ENCODE results near the gene UGT1A9.

The UGT1A9 gene

GRCh38 chr2:233681521-233682099 is 9.9 kb downstream of the UGT1A9 start, which contains the start of gene UGT1A7:
UGT1A7 (plus strand) TSS chr2:233681901; CDS start chr2:233681938, 37 bp downstream.
- TF ChIP-seq CTCF (conservative IDR thresholded peaks at IDR 0.05; ENCODE audit: low read length): no peak
- H3K4me3 ChIP-seq (ENCODE audit: low read length): no peak within 1 kb of the TSS
- no peak for DNase-seq (ENCODE audit: low read depth)

DNA sequence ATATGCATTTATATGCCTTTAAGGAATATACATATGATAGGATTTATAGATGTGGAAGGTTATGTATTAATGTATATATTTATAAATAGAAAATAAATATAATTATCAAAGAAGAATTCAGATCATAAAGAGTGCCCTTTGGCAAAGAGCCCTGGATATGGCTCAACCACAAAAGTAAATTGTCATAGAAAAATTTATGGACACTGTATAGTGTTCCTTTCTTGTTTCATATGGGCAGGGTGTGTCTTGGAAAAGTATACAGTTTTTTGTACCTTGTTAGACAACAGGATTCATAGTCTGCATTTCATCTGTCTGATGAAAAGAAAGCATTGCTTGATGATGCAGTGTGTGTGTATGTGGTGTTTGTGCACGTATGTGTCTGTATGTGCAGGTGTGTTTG is 12.9 kb downstream of the UGT1A9 start:
- H3K4me3 ChIP-seq (ENCODE audit: low read length): no peak overlapping the region
- TF ChIP-seq CTCF (conservative IDR thresholded peaks at IDR 0.05; ENCODE audit: low read length): no peak
- DNase-seq (ENCODE audit: low read depth): no peak

DNA sequence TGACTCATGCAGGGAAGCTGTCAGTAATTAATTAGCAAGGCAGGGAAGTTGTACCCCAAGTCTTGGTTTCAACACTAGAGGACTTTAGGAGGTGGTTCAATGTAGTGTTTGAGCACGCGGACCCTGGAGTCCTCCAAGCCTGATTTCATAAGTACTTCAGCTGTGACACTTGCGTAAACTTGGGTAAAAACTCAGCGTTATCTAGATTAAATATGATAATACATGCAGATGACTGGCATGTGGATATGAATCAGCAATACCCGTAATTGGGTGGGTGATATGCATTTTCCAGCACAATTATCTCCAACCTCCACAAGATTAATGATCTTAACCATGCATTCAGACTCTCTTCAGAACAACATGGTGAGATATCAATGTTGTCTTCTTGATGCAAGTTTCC is 15.2 kb downstream of the UGT1A9 start:
- no peak overlapping the region for H3K4me3 ChIP-seq (ENCODE audit: low read length)
- no peak for DNase-seq (ENCODE audit: low read depth)
- no peak for TF ChIP-seq CTCF (conservative IDR thresholded peaks at IDR 0.05; ENCODE audit: low read length)

- no peak overlapping the region for H3K4me3 ChIP-seq (ENCODE audit: low read length)
- no peak for TF ChIP-seq CTCF (conservative IDR thresholded peaks at IDR 0.05; ENCODE audit: low read length)
- DNase-seq (ENCODE audit: low read depth): no peak
These were observed 16.6 kb downstream of the UGT1A9 start for GRCh38 chr2:233688341-233688740.

DNA sequence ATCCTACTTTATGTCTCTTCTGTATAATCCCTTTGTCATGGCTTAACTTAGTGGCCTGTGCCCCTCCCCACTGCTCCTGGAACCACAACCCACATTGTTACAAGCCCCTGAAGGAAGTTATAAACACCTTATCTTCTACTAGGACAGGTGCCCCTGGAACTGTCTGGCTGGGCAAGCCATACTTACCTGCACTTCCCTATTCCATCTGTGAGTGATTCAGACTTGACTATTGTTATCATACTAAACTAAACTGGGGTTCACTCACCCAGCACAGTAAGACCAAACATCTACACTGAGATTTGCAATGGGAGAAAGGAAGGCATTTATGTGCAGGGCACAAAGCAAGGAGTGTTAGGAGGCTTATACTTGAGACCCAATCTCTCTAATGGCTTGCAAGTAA is 17.3 kb downstream of the UGT1A9 start:
- H3K4me3 ChIP-seq (ENCODE audit: low read length): no peak overlapping the region
- DNase-seq (ENCODE audit: low read depth): no peak
- TF ChIP-seq CTCF (conservative IDR thresholded peaks at IDR 0.05; ENCODE audit: low read length): no peak

DNA sequence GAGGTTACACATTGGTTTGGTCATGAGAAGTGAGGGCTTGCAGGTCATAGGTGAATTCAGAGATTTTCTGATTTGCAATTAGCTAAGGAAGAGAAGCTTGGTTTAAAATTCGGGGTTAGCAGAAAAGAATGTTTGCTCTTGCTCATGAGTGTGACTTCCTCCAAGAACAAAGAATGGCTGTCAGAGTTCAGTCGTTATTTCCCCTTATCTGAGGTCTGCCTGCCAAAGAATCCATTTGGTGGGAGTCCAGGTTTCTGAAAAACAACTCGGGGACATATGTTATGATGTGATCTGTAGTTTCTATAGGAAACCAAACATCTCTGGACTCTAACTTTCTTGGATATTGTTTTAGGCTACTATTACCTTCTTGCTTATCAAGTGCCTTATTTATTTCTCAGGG is 17.8 kb downstream of the UGT1A9 start:
- TF ChIP-seq CTCF (conservative IDR thresholded peaks at IDR 0.05; ENCODE audit: low read length): no peak
- DNase-seq (ENCODE audit: low read depth): no peak
- no peak overlapping the region for H3K4me3 ChIP-seq (ENCODE audit: low read length)

GRCh38 chr2:233690444-233690843 is 18.7 kb downstream of the UGT1A9 start:
- no peak for TF ChIP-seq CTCF (conservative IDR thresholded peaks at IDR 0.05; ENCODE audit: low read length)
- DNase-seq (ENCODE audit: low read depth): no peak

More at GRCh38 chr2:233690444-233690843, 18.7 kb downstream of the UGT1A9 start:
- no peak overlapping the region for H3K4me3 ChIP-seq (ENCODE audit: low read length)
